ENCODE results near the gene PARK7. TPM values are rescaled to one million over a fixed set of nuclear protein-coding genes. Genes with fewer than 3 reads are reported as not detected.

The PARK7 gene
- total RNA-seq, 4 donors from 2014 or later: 222 to 327 (median 257) TPM

GRCh38 chr1:8026153-8026975 lies 64.9 kb downstream of the PARK7 start, which contains the start of gene ERRFI1:
Gene ERRFI1, minus strand, starts transcription at chr1:8026309. Its CDS starts 10,690 bp downstream, at chr1:8015619.
- peak; percentile 97 to 100 for TF ChIP-seq POLR2A (IDR thresholded peaks at IDR 0.05)
- no peak for TF ChIP-seq CTCF (IDR thresholded peaks at IDR 0.05)
- Histone ChIP-seq H3K27me3 (no peaks in the 10 kb centered on the region), H3K27ac (peak within 1 kb of the TSS; percentile 91 to 98 (median 94)), H3K9me3 (no peaks in the 10 kb centered on the region), H3K4me3 (replicated peaks in 1 of 3) (peak within 1 kb of the TSS; percentile 23 to 98 (median 96)), H3K36me3 (no peaks in the 10 kb centered on the region), H3K4me1 (peaks cover 45 to 53% of the 10 kb centered on the region in 2 donors)
- WGBS, 2 donors: 8 to 12% methylated on average over 25 to 51 of the region's 98 CpGs
- intact Hi-C loops (cut with DNase I): no loop called here
- peak; percentile 94 for DNase-seq

GRCh38 chr1:8026976-8027747 lies 65.7 kb downstream of the PARK7 start:
- no peaks in the 10 kb centered on the region for H3K27me3 ChIP-seq
- WGBS, 2 donors: 58 to 66% methylated on average over 25 of the region's 25 CpGs

GRCh38 chr1:8027748-8028570 lies 66.4 kb downstream of the PARK7 start:
- Histone ChIP-seq H3K27ac (peak overlapping the region; percentile 91 to 98 (median 94)), H3K4me3 (replicated peaks in 1 of 3) (peak overlapping the region in 1 of 3 donors; percentile 98), H3K9me3 (no peaks in the 10 kb centered on the region), H3K27me3 (no peaks in the 10 kb centered on the region), H3K4me1 (peaks cover 41 to 42% of the 10 kb centered on the region in 2 donors), H3K36me3 (no peaks in the 10 kb centered on the region)
- no peak for TF ChIP-seq CTCF (IDR thresholded peaks at IDR 0.05)
- TF ChIP-seq POLR2A (IDR thresholded peaks at IDR 0.05): no peak
- 47 to 54% methylated on average over 8 of the region's 8 CpGs for WGBS, 2 donors
- peak in 1 of 2 donors; percentile 37 for DNase-seq
- intact Hi-C loops (cut with DNase I): no loop called here

More at GRCh38 chr1:8026976-8027747, 65.7 kb downstream of the PARK7 start:
- H3K4me1 ChIP-seq: peaks cover 45 to 48% of the 10 kb centered on the region in 2 donors
- H3K4me3 ChIP-seq (replicated peaks in 1 of 3): peak overlapping the region in 2 of 3 donors; percentile 54 to 98
- intact Hi-C loops (cut with DNase I): no loop called here
- DNase-seq: peak; percentile 51 to 64
- TF ChIP-seq POLR2A (IDR thresholded peaks at IDR 0.05): peak in 1 of 2 donors; percentile 16
- TF ChIP-seq CTCF (IDR thresholded peaks at IDR 0.05): no peak
- H3K9me3 ChIP-seq: no peaks in the 10 kb centered on the region
- H3K27ac ChIP-seq: peak overlapping the region; percentile 91 to 98 (median 94)
- no peaks in the 10 kb centered on the region for H3K36me3 ChIP-seq

- 59 to 66% methylated on average over 1 of the region's 1 CpG for WGBS, 2 donors
- Histone ChIP-seq H3K4me3 (replicated peaks in 1 of 3) (no peak overlapping the region), H3K27ac (peak overlapping the region; percentile 91 to 98 (median 94)), H3K36me3 (no peaks in the 10 kb centered on the region), H3K4me1 (peaks cover 35 to 36% of the 10 kb centered on the region in 2 donors), H3K9me3 (no peaks in the 10 kb centered on the region), H3K27me3 (no peaks in the 10 kb centered on the region)
- intact Hi-C loops (cut with DNase I): no loop called here
- TF ChIP-seq POLR2A (IDR thresholded peaks at IDR 0.05) (no peak), CTCF (IDR thresholded peaks at IDR 0.05) (no peak)
- DNase-seq: no peak
Observed at GRCh38 chr1:8028571-8028910, 67.0 kb downstream of the PARK7 start.

Measured in thyroid gland (tissue), 4 donors.